Aorta (tissue), 4 donors: ENCODE measurements around the gene ARSJ. TPM values are rescaled to one million over a fixed set of nuclear protein-coding genes. Genes with fewer than 3 reads are reported as not detected.

Experiments used
- polyA plus RNA-seq, 2 donors: library from polyadenylated mRNA; stranded (reverse); fragments of 200-250 nt; gene quantifications; one replicate each; pipeline ENCODE4 v1.2.3, GENCODE V29; 2013
- total RNA-seq, 2 donors: library from RNA; stranded (reverse); fragmentation: NEBNext Ultra II Directional; extraction: Animal tissue kit (Norgen Biotek cat#: 25700); gene quantifications; one replicate each; pipeline ENCODE4 v1.2.1, GENCODE V29; 2021
- donor health status: healthy with polysubstance abuse.
- donor health status: Bipolar disorder and iron deficiency.
- donor health status: DM: no; HTN: no; CAD: no.
- donor health status: DM: yes; HTN: yes; CAD: no.

The ARSJ gene
- total and polyA plus RNA-seq, 4 donors, result 4.5 to 42.4 (median 9.2) TPM

Other genes starting within 250 kb of the ARSJ start
- gene CAMK2D, start 217.9 kb downstream of the ARSJ start, total RNA-seq, result 10 to 100 TPM; 52.3 to 71.8 TPM
- 10 to 100 TPM; 18.7 to 23.1 TPM for gene CAMK2D, start 217.9 kb downstream of the ARSJ start, polyA plus RNA-seq